Psoas muscle (tissue), 8 donors: ENCODE measurements around the gene PCDHA10. TPM values are rescaled to one million over a fixed set of nuclear protein-coding genes. Genes with fewer than 3 reads are reported as not detected.

ENCODE experiments used
- ATAC-seq, 4 donors: fragments of 200-7000 bp; cut with Tn5 transposase; one replicate each; pipeline ENCODE4 v1.9.1; 2020; ENCODE audit warnings: moderate library complexity in 3 of 4, mild to moderate bottlenecking in 2 of 4
- DNase-seq, 2 donors: peaks; one replicate each; pipeline ENCODE4 v3.0.0-alpha.2; 2020
- H3K27ac ChIP-seq: fragments of 200-600 bp; one replicate; pipeline ENCODE4 v1.8.0; 2022
- H3K27me3 ChIP-seq, 3 donors: fragments of 200-600 bp in 1 of 3; one replicate each; pipeline versions ENCODE4 v1.6.1 to v1.8.0; 2013 to 2022; ENCODE audit warnings: low read length in 2 of 3, mild to moderate bottlenecking in 2 of 3, moderate library complexity in 1 of 3; ENCODE audit not compliant: insufficient read depth in 3 of 3
- H3K36me3 ChIP-seq, 2 donors: fragments of 200-600 bp in 1 of 2; one replicate each; pipeline versions ENCODE4 v1.6.1 to v1.8.0; 2013 to 2022; ENCODE audit warnings: low read depth in 1 of 2, mild to moderate bottlenecking in 1 of 2, moderate library complexity in 1 of 2; ENCODE audit not compliant: insufficient read depth in 1 of 2
- H3K4me1 ChIP-seq: fragments of 200-600 bp; one replicate; pipeline ENCODE4 v1.8.0; 2022
- H3K4me3 ChIP-seq: fragments of 200-600 bp; one replicate; pipeline ENCODE4 v1.8.0; 2022; ENCODE audit warnings: mild to moderate bottlenecking
- H3K9me3 ChIP-seq: fragments of 200-600 bp; one replicate; pipeline ENCODE4 v1.8.0; 2022
- WGBS, 3 donors: extraction: QIAGEN DNeasy Blood & Tissue Kit; methylation state at CpG; one replicate each; pipeline versions ENCODE4 v1.1.6 to v1.1.7; 2013; 5-methylcytosine and 5-hydroxymethylcytosine counted together
- intact Hi-C, 2 donors: fragments of 100-400 bp; cut with DNase I; formaldehyde crosslinking; loops; one replicate each; pipeline versions ENCODE4 v1.11.0 to v1.14.2; 2022
- polyA plus RNA-seq, 3 donors: library from polyadenylated mRNA; stranded (reverse); fragments of 200-250 nt; gene quantifications; one replicate each; pipeline ENCODE4 v1.2.3, GENCODE V29; 2013
- total RNA-seq, 4 donors: library from RNA; stranded (reverse); fragmentation: NEBNext Ultra II Directional in 2 of 4; extraction: Animal tissue kit (Norgen Biotek cat#: 25700) in 2 of 4; gene quantifications; one replicate each; pipeline versions ENCODE4 v1.2.1 to v1.2.4, GENCODE V29; 2021 to 2023
- TF ChIP-seq, protein P1 (sequence below): fragments of 200-600 bp; IDR thresholded peaks from one replicate; pipeline ENCODE4 v1.8.0; 2022; ENCODE audit warnings: antibody characterized with exemption
- donor health status: healthy with polysubstance abuse.
- donor health status: DM: no; HTN: no; CAD: no; lungs with moderate emphysema.
- donor health status: Bipolar disorder and iron deficiency.
- donor health status: healthy.
- donor health status: DM: yes; HTN: yes; CAD: no.
- donor health status: DM: no; HTN: no; CAD: no.
- donor health status: DM: no; HTN: no; CAD: no.
- donor health status: DM: yes; HTN: yes; CAD: no.

PCDHA10 gene
- total and polyA plus RNA-seq, 7 donors = 0.05 to 0.12 (median 0.11) TPM; not detected in 4

DNA sequence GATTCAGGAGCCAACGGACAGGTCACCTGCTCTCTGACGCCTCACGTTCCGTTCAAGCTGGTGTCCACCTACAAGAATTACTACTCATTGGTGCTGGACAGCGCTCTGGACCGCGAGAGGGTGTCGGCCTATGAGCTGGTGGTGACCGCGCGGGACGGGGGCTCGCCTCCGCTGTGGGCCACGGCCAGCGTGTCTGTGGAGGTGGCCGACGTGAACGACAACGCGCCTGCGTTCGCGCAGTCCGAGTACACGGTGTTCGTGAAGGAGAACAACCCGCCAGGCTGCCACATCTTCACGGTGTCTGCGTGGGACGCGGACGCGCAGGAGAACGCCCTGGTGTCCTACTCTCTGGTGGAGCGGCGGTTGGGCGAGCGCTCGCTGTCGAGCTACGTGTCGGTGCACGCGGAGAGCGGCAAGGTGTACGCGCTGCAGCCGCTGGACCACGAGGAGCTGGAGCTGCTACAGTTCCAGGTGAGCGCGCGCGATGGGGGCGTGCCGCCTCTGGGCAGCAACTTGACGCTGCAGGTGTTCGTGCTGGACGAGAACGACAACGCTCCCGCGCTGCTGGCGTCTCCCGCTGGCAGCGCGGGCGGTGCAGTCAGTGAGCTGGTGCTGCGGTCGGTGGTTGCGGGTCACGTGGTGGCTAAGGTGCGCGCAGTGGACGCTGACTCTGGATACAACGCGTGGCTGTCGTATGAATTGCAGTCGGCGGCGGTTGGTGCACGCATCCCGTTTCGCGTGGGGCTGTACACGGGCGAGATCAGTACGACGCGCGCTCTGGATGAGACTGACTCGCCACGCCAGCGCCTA lies 1.7 kb downstream of the PCDHA10 start:
- H3K9me3 ChIP-seq = peaks cover 2% of the 10 kb centered on the region
- H3K4me1 ChIP-seq = no peaks in the 10 kb centered on the region
- TF ChIP-seq, protein P1, sequence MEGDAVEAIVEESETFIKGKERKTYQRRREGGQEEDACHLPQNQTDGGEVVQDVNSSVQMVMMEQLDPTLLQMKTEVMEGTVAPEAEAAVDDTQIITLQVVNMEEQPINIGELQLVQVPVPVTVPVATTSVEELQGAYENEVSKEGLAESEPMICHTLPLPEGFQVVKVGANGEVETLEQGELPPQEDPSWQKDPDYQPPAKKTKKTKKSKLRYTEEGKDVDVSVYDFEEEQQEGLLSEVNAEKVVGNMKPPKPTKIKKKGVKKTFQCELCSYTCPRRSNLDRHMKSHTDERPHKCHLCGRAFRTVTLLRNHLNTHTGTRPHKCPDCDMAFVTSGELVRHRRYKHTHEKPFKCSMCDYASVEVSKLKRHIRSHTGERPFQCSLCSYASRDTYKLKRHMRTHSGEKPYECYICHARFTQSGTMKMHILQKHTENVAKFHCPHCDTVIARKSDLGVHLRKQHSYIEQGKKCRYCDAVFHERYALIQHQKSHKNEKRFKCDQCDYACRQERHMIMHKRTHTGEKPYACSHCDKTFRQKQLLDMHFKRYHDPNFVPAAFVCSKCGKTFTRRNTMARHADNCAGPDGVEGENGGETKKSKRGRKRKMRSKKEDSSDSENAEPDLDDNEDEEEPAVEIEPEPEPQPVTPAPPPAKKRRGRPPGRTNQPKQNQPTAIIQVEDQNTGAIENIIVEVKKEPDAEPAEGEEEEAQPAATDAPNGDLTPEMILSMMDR = no peak
- DNase-seq (no peak), ATAC-seq (no peak)
- peaks cover 0 to 19% (median 6%) of the 10 kb centered on the region in 3 donors for H3K27me3 ChIP-seq
- intact Hi-C loops = no loop called here
- H3K36me3 ChIP-seq = no peaks in the 10 kb centered on the region
- 48 to 60% methylated on average over 74 to 94 of the region's 94 CpGs; no CpG with 5 or more reads in 1 of the 3 donors for WGBS, 3 donors
- H3K27ac ChIP-seq = no peak overlapping the region
- no peak overlapping the region for H3K4me3 ChIP-seq

DNA sequence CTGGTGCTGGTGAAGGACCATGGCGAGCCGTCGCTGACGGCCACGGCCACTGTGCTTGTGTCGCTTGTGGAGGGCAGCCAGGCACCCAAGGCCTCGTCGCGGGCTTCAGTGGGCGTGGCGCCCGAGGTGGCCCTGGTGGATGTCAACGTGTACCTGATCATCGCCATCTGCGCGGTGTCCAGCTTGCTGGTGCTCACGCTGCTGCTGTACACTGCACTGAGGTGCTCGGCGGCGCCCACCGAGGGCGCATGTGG lies 2.2 kb downstream of the PCDHA10 start:
- 55% methylated on average over 22 of the region's 22 CpGs; no CpG with 5 or more reads in 2 of the 3 donors for WGBS, 3 donors
- Histone ChIP-seq H3K4me1 (no peaks in the 10 kb centered on the region), H3K27me3 (peaks cover 0 to 19% (median 6%) of the 10 kb centered on the region in 3 donors), H3K27ac (no peak overlapping the region), H3K9me3 (peaks cover 4% of the 10 kb centered on the region), H3K4me3 (no peak overlapping the region), H3K36me3 (no peaks in the 10 kb centered on the region)
- intact Hi-C loops = no loop called here
- ATAC-seq = no peak
- TF ChIP-seq, protein P1 = no peak
- DNase-seq = peak; percentile 11 to 46

DNA sequence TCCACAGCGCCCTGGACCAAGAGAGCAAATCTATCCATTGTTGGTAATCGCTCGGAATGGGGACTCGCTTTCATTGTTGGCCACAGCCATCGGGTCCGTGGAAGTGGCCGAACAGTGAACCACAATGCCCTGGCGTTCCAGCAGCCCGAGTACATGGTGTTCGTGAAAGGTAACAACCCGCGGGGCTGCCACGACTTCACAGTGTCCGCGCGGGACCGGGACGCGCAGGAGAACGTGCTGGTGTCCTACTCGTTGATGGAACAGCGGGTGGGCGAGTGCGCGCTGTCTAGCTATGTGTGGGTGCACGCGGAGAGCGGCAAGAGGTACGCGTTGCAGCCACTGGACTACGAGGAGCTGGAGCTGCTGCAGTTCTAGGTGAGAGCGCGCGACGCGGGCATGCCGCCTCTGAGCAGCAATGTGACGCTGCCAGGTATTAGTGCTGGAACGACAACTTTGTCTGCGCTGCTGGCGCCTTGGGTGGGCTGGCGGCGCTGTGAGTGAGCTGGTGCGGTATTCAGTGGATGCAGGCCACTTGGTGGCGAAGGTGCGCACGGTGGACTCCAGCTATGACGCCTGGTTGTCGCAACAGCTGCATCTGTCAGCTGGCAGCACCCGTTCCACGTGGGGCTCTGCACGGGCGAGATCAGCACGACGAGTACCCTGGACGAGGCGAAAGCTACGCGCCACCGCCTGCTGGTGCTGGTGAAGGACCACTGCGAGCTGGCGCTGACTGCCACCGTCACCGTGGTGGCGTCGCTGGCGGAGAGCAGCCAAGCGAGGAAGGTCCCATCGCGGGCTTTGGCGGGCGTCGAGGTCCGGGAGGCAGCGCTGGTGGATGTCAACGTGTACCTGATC lies 7.0 kb downstream of the PCDHA10 start:
- ATAC-seq (no peak), DNase-seq (no peak)
- Histone ChIP-seq H3K4me3 (no peak overlapping the region), H3K27me3 (peaks cover 0 to 5% (median 4%) of the 10 kb centered on the region in 3 donors), H3K36me3 (no peaks in the 10 kb centered on the region), H3K27ac (no peak overlapping the region), H3K9me3 (peaks cover 4% of the 10 kb centered on the region), H3K4me1 (no peaks in the 10 kb centered on the region)
- 37 to 45% (median 38%) methylated on average over 76 of the region's 76 CpGs for WGBS, 3 donors
- intact Hi-C loops = no loop called here
- TF ChIP-seq, protein P1 = no peak

DNA sequence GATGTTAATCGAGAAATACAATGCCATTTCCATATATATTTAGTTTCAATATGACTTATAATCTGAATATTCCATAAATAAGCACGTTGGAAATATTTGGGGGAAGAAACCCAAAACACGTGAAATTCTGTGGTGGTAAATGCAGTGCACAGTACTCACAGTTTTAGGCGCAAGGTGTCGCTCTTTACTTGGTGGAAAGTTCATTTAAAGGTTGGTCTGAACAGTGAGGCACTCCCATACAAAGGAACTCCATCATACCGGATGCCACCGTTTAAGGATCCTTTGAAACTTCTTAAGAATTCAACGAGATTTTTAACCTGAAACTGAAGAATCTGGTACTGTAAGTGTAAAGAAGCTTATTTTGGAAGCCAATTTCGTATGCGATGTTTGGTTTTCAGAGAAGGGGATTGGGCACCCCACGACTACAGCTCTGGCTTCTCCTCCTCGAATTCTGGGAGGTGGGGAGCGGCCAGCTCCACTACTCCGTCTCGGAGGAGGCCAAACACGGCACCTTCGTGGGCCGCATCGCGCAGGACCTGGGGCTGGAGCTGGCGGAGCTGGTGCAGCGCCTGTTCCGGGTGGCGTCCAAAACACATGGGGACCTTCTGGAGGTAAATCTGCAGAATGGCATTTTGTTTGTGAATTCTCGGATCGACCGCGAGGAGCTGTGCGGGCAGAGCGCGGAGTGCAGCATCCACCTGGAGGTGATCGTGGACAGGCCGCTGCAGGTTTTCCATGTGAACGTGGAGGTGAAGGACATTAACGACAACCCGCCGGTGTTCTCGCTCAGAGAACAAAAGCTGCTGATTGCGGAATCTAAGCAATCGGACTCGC lies 13.2 kb downstream of the PCDHA10 start, which contains the start of gene PCDHA11:
Gene PCDHA11, plus strand, starts transcription at position 237 of the 834 bp plus-strand sequence. Its CDS starts 147 bp downstream, at position 384.
- TF ChIP-seq, protein P1 = no peak
- intact Hi-C loops = no loop called here
- Histone ChIP-seq H3K27ac (no peak within 1 kb of the TSS), H3K4me1 (no peaks in the 10 kb centered on the region), H3K27me3 (peaks cover 0 to 11% (median 1%) of the 10 kb centered on the region in 3 donors), H3K9me3 (peaks cover 10% of the 10 kb centered on the region), H3K4me3 (no peak within 1 kb of the TSS), H3K36me3 (no peaks in the 10 kb centered on the region)
- no peak for DNase-seq
- 10 to 15% (median 14%) methylated on average over 41 of the region's 41 CpGs for WGBS, 3 donors
- ATAC-seq = no peak
